H1 (cell line): Measurements from ENCODE around the gene TMEM236.

Experiments used
- POLR2A ChIP-seq, 2 experiments: IDR thresholded peaks; 1 replicate in 1 of 2; 2 replicates in 1 of 2; pipeline ENCODE4 v1.6.1; 2011; ENCODE audit warnings: low read depth in 2 of 2, low read length in 2 of 2, mild to moderate bottlenecking in 2 of 2; ENCODE audit errors: control extremely low read depth in 1 of 2
- RFX5 ChIP-seq: IDR thresholded peaks from 2 replicates; pipeline ENCODE4 v1.6.1; 2011; ENCODE audit warnings: low read depth, low read length, improper control_type of control experiment, borderline replicate concordance
- TAF1 ChIP-seq: IDR thresholded peaks from 2 replicates; pipeline ENCODE4 v1.6.1; 2011; ENCODE audit warnings: mild to moderate bottlenecking, low read depth, low read length
- TCF12 ChIP-seq: IDR thresholded peaks from 2 replicates; pipeline ENCODE4 v1.6.1; 2011; ENCODE audit warnings: low read depth, mild to moderate bottlenecking, low read length
- TF ChIP-seq, protein P1 (sequence below), 3 experiments: IDR thresholded peaks; 1 replicate in 2 of 3; 2 replicates in 1 of 3; pipeline versions ENCODE4 v1.5.1 to v1.6.1; 2011; ENCODE audit warnings: low read length in 3 of 3, mild to moderate bottlenecking in 3 of 3, inconsistent platforms in 2 of 3, low read depth in 1 of 3, moderate library complexity in 1 of 3; ENCODE audit not compliant: insufficient read depth in 1 of 3; ENCODE audit errors: control extremely low read depth in 1 of 3

DNA sequence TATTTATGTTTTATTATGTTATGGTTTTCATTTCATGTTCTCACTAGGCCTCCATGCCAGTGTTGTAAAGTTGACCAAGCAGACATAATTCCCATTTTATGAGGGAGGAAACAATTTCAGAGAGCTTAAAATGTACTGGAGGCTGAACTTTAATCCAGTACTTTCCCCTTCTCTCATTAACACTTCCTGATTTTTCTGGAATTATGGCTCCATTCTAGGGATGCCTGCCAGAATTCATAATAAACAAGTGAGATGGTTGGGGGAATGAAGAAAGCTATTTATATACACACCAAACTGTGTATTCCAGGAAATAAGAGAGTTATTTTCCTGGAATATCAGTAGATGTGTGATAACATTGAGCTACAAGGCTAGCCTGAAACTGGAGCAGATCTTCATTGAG, 6.9 kb downstream of the TMEM236 start:
- TF ChIP-seq, protein P1, sequence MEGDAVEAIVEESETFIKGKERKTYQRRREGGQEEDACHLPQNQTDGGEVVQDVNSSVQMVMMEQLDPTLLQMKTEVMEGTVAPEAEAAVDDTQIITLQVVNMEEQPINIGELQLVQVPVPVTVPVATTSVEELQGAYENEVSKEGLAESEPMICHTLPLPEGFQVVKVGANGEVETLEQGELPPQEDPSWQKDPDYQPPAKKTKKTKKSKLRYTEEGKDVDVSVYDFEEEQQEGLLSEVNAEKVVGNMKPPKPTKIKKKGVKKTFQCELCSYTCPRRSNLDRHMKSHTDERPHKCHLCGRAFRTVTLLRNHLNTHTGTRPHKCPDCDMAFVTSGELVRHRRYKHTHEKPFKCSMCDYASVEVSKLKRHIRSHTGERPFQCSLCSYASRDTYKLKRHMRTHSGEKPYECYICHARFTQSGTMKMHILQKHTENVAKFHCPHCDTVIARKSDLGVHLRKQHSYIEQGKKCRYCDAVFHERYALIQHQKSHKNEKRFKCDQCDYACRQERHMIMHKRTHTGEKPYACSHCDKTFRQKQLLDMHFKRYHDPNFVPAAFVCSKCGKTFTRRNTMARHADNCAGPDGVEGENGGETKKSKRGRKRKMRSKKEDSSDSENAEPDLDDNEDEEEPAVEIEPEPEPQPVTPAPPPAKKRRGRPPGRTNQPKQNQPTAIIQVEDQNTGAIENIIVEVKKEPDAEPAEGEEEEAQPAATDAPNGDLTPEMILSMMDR (IDR thresholded peaks at IDR 0.05; ENCODE audit: control extremely low read depth in 1 of 3, insufficient read depth in 1 of 3, low read depth in 1 of 3, low read length in 3 of 3): no peak
- TF ChIP-seq RFX5: no peak
- no peak for TF ChIP-seq TCF12
- TF ChIP-seq TAF1: no peak
- TF ChIP-seq POLR2A (IDR thresholded peaks at IDR 0.05; ENCODE audit: control extremely low read depth in 1 of 2, low read depth in 2 of 2, low read length in 2 of 2): no peak
